B cell (primary cell): ENCODE results near the gene HSP90B1.

Experiments used
- CTCF ChIP-seq: fragments of 200-600 bp; IDR thresholded peaks from one replicate; pipeline ENCODE4 v1.8.0; 2022; ENCODE audit warnings: antibody characterized with exemption, mild to moderate bottlenecking
- EZH2 ChIP-seq: IDR thresholded peaks from 2 replicates; pipeline ENCODE4 v1.6.1; 2012; ENCODE audit warnings: borderline replicate concordance, low read depth, mild to moderate bottlenecking, moderate library complexity, low read length; ENCODE audit not compliant: insufficient read depth, poor library complexity, severe bottlenecking

GRCh38 chr12:103929046-103929783 is 995 bp upstream of the HSP90B1 start:
- TF ChIP-seq CTCF (no peak), EZH2 (no peak)
